ENCODE measurements around the gene ADAM22. TPM values are rescaled to one million over a fixed set of nuclear protein-coding genes. Genes with fewer than 3 reads are reported as not detected.

The ADAM22 gene
- total and polyA plus RNA-seq, 2 donors (not counting 1 experiment from before 2014, with no cell fraction given): 0.30 to 1.8 TPM

GRCh38 chr7:88020953-88021665 lies 87.1 kb downstream of the ADAM22 start:
- Histone ChIP-seq H3K9me3 (ENCODE audit: control extremely low read depth in 1 of 3, control insufficient read depth in 2 of 3, insufficient read depth in 1 of 3, low read length in 2 of 3) (no peaks in the 10 kb centered on the region), H3K4me3 (ENCODE audit: control extremely low read depth in 1 of 5, extremely low read depth in 1 of 5, insufficient read depth in 1 of 5, low read depth in 2 of 5, low read length in 4 of 5) (no peak overlapping the region), H3K4me2 (replicated peaks; ENCODE audit: low read depth, low read length, poor library complexity, severe bottlenecking) (no peak overlapping the region), H3K79me2 (ENCODE audit: control insufficient read depth, insufficient read depth, low read length) (no peaks in the 10 kb centered on the region), H2AFZ (ENCODE audit: insufficient read depth, low read depth, low read length, poor library complexity, severe bottlenecking) (no peak overlapping the region), H3K36me3 (replicated peaks in 1 of 2; ENCODE audit: control extremely low read depth in 1 of 2, control insufficient read depth in 1 of 2, extremely low read depth in 1 of 2, insufficient read depth in 2 of 2, low read length in 1 of 2) (no peaks in the 10 kb centered on the region), H4K20me1 (ENCODE audit: control insufficient read depth, insufficient read depth, low read length, poor library complexity, severe bottlenecking) (no peaks in the 10 kb centered on the region), H3K4me1 (ENCODE audit: control insufficient read depth in 2 of 2, insufficient read depth in 2 of 2, low read length in 2 of 2) (no peaks in the 10 kb centered on the region), H3K27ac (ENCODE audit: low read length in 2 of 2) (no peak overlapping the region), H3K9ac (ENCODE audit: low read length) (no peak overlapping the region), H3K27me3 (replicated peaks in 1 of 4; ENCODE audit: control extremely low read depth in 1 of 4, control insufficient read depth in 3 of 4, insufficient read depth in 4 of 4, low read length in 3 of 4) (no peaks in the 10 kb centered on the region)
- TF ChIP-seq CTCF (IDR thresholded peaks at IDR 0.05) (no peak), EZH2 (IDR thresholded peaks at IDR 0.05; ENCODE audit: borderline replicate concordance, insufficient read depth, low read depth, low read length, poor library complexity, severe bottlenecking) (no peak)
- CTCF ChIA-PET: no interaction called here
- intact Hi-C loops (cut with micrococcal nuclease): no loop called here
- Mint-ChIP-seq H3K4me1 (no peaks in the 10 kb centered on the region), H3K9me3 (ENCODE audit: insufficient read depth) (no peaks in the 10 kb centered on the region), H3K27me3 (no peaks in the 10 kb centered on the region), H3K4me3 (no peak overlapping the region), H3K27ac (no peak overlapping the region)
- WGBS (ENCODE audit: insufficient coverage): no CpG with 5 or more reads among the region's 2 CpGs
- ATAC-seq (ENCODE audit: low read depth) (no peak), DNase-seq (no peak)
- POLR2A ChIA-PET: no interaction called here

- TF ChIP-seq EZH2 (IDR thresholded peaks at IDR 0.05; ENCODE audit: borderline replicate concordance, insufficient read depth, low read depth, low read length, poor library complexity, severe bottlenecking): no peak
- TF ChIP-seq CTCF (IDR thresholded peaks at IDR 0.05): no peak
- H3K27me3 Mint-ChIP-seq: no peaks in the 10 kb centered on the region
- Histone ChIP-seq H3K9ac (ENCODE audit: low read length) (no peak overlapping the region), H3K27me3 (replicated peaks in 1 of 4; ENCODE audit: control extremely low read depth in 1 of 4, control insufficient read depth in 3 of 4, insufficient read depth in 4 of 4, low read length in 3 of 4) (no peaks in the 10 kb centered on the region), H2AFZ (ENCODE audit: insufficient read depth, low read depth, low read length, poor library complexity, severe bottlenecking) (no peak overlapping the region), H3K4me3 (ENCODE audit: control extremely low read depth in 1 of 5, extremely low read depth in 1 of 5, insufficient read depth in 1 of 5, low read depth in 2 of 5, low read length in 4 of 5) (no peak overlapping the region), H3K4me1 (ENCODE audit: control insufficient read depth in 2 of 2, insufficient read depth in 2 of 2, low read length in 2 of 2) (no peaks in the 10 kb centered on the region), H3K4me2 (replicated peaks; ENCODE audit: low read depth, low read length, poor library complexity, severe bottlenecking) (no peak overlapping the region), H3K9me3 (ENCODE audit: control extremely low read depth in 1 of 3, control insufficient read depth in 2 of 3, insufficient read depth in 1 of 3, low read length in 2 of 3) (peaks cover 0 to 18% (median 13%) of the 10 kb centered on the region in 3 donors), H3K79me2 (ENCODE audit: control insufficient read depth, insufficient read depth, low read length) (no peaks in the 10 kb centered on the region), H4K20me1 (ENCODE audit: control insufficient read depth, insufficient read depth, low read length, poor library complexity, severe bottlenecking) (no peaks in the 10 kb centered on the region), H3K36me3 (replicated peaks in 1 of 2; ENCODE audit: control extremely low read depth in 1 of 2, control insufficient read depth in 1 of 2, extremely low read depth in 1 of 2, insufficient read depth in 2 of 2, low read length in 1 of 2) (no peaks in the 10 kb centered on the region), H3K27ac (ENCODE audit: low read length in 2 of 2) (no peak overlapping the region)
- DNase-seq (no peak), ATAC-seq (ENCODE audit: low read depth) (no peak)
- WGBS (ENCODE audit: insufficient coverage): no CpG with 5 or more reads among the region's 2 CpGs
- H3K4me3 Mint-ChIP-seq: no peak overlapping the region
- no peaks in the 10 kb centered on the region for H3K4me1 Mint-ChIP-seq
- H3K9me3 Mint-ChIP-seq (ENCODE audit: insufficient read depth): peaks cover 10% of the 10 kb centered on the region
- ChIA-PET POLR2A (no interaction called here), CTCF (no interaction called here)
- intact Hi-C loops (cut with micrococcal nuclease): no loop called here
- no peak overlapping the region for H3K27ac Mint-ChIP-seq
Observed at GRCh38 chr7:88027724-88028123, 93.7 kb downstream of the ADAM22 start.
